Stimulated activated CD8-positive, alpha-beta memory T cell treated with anti-CD3 and anti-CD28 coated beads, Interleukin-7, amount 100 ng/mL, for 1 hour (primary cell): ENCODE data around the gene GGT6.

Experiments used
- DNase-seq, 2 donors: peaks; one replicate each; pipeline ENCODE4 v3.0.0-alpha.2; 2020; ENCODE audit warnings: low read depth in 2 of 2

The GGT6 gene

GRCh38 chr17:4553669-4554068, 6.7 kb downstream of the GGT6 start:
- no peak for DNase-seq

- DNase-seq, result no peak
These were observed 8.4 kb downstream of the GGT6 start for GRCh38 chr17:4551796-4552525.

GRCh38 chr17:4551141-4551540, 9.2 kb downstream of the GGT6 start:
- DNase-seq, result no peak

- DNase-seq, result no peak
These were observed 9.8 kb downstream of the GGT6 start for GRCh38 chr17:4550534-4551039.

GRCh38 chr17:4549781-4550533, 10.4 kb downstream of the GGT6 start:
- DNase-seq, result no peak

- DNase-seq, result no peak
These were observed 11.5 kb downstream of the GGT6 start for GRCh38 chr17:4548721-4549531.

GRCh38 chr17:4548061-4548461, 12.3 kb downstream of the GGT6 start:
- DNase-seq, result no peak

- DNase-seq, result no peak
These were observed 13.1 kb downstream of the GGT6 start for GRCh38 chr17:4547118-4547906.

GRCh38 chr17:4545217-4545951, 15.0 kb downstream of the GGT6 start:
- DNase-seq, result no peak

GRCh38 chr17:4544951-4545216, 15.5 kb downstream of the GGT6 start:
- DNase-seq, result no peak

- DNase-seq, result no peak
These were observed 16.0 kb downstream of the GGT6 start for GRCh38 chr17:4544135-4544950.

GRCh38 chr17:4543557-4544026, 16.8 kb downstream of the GGT6 start:
- DNase-seq, result no peak

GRCh38 chr17:4542726-4543191, 17.6 kb downstream of the GGT6 start:
- no peak for DNase-seq

GRCh38 chr17:4542003-4542725, 18.2 kb downstream of the GGT6 start:
- DNase-seq, result no peak

- DNase-seq, result no peak
These were observed 18.9 kb downstream of the GGT6 start for GRCh38 chr17:4541328-4542002.

- DNase-seq, result no peak
These were observed 19.6 kb downstream of the GGT6 start for GRCh38 chr17:4540687-4541327.

GRCh38 chr17:4540224-4540651, 20.1 kb downstream of the GGT6 start:
- DNase-seq, result no peak

GRCh38 chr17:4539576-4540223, 20.7 kb downstream of the GGT6 start:
- no peak for DNase-seq
